Measurements from ENCODE around the gene RYR2. TPM values are rescaled to one million over a fixed set of nuclear protein-coding genes. Genes with fewer than 3 reads are reported as not detected.

The RYR2 gene
- total RNA-seq, 1 experiment from 2014 or later, result 3.4 TPM

DNA sequence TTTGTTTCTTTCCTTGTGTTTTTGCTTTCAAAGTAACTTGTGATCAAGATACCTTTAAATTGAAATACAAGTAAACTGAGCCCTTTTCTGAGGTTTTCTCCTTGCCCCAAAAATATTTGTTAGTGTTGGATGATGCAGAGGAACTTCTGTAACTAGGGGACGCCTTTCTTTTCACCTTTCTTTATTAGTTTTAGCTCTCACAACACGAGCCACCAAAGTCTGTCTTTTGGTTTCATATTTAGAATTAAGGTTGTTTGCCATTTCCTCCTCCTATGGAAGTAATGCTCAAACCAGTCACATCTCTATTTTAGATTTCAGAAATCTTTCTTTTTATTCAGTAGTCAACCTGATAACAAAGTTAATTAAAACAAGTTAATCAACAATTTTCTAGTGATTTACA lies 727.9 kb downstream of the RYR2 start:
- H2BK20ac ChIP-seq (ENCODE audit: low read depth, low read length, poor library complexity, severe bottlenecking), result no peak overlapping the region
- H2BK12ac ChIP-seq (ENCODE audit: insufficient read length, low read depth, low read length), result no peak overlapping the region
- no peak overlapping the region for H4K5ac ChIP-seq (ENCODE audit: insufficient read length, low read depth, low read length)
- WGBS (ENCODE audit: extremely low coverage, insufficient read length, low lambda C conversion rate), result no CpG with 5 or more reads among the region's 2 CpGs
- no peak overlapping the region for H2BK5ac ChIP-seq (ENCODE audit: insufficient read length, low read length)
- H3T11ph ChIP-seq (ENCODE audit: low read length), result no peak overlapping the region
- no peaks in the 10 kb centered on the region for H3K9me3 ChIP-seq (ENCODE audit: control insufficient read depth, low read depth, low read length)
- Mint-ChIP-seq H3K4me1 (peaks cover 0 to 4% of the 10 kb centered on the region in 2 experiments; a peak in 2 of 4 replicates), H3K36me3 (ENCODE audit: insufficient read depth in 1 of 3, low read depth in 3 of 3) (no peaks in the 10 kb centered on the region), H3K27ac (no peak overlapping the region; a peak in 1 of 7 replicates), H3K27me3 (ENCODE audit: low read depth) (no peaks in the 10 kb centered on the region), H3K4me3 (no peak overlapping the region), H3K9me3 (no peaks in the 10 kb centered on the region)
- H3K4me1 ChIP-seq (ENCODE audit: insufficient read depth, low read length), result no peaks in the 10 kb centered on the region
- TF ChIP-seq, protein P1, sequence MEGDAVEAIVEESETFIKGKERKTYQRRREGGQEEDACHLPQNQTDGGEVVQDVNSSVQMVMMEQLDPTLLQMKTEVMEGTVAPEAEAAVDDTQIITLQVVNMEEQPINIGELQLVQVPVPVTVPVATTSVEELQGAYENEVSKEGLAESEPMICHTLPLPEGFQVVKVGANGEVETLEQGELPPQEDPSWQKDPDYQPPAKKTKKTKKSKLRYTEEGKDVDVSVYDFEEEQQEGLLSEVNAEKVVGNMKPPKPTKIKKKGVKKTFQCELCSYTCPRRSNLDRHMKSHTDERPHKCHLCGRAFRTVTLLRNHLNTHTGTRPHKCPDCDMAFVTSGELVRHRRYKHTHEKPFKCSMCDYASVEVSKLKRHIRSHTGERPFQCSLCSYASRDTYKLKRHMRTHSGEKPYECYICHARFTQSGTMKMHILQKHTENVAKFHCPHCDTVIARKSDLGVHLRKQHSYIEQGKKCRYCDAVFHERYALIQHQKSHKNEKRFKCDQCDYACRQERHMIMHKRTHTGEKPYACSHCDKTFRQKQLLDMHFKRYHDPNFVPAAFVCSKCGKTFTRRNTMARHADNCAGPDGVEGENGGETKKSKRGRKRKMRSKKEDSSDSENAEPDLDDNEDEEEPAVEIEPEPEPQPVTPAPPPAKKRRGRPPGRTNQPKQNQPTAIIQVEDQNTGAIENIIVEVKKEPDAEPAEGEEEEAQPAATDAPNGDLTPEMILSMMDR (conservative IDR thresholded peaks at IDR 0.05), result no peak
- no peaks in the 10 kb centered on the region for H3K79me1 ChIP-seq (ENCODE audit: insufficient read depth, low read depth, low read length, poor library complexity, severe bottlenecking)
- no peak overlapping the region for H3K18ac ChIP-seq (ENCODE audit: insufficient read length, low read depth, low read length)
- no peak overlapping the region for H3K23ac ChIP-seq (ENCODE audit: insufficient read length, low read depth, low read length)
- H3K4ac ChIP-seq (ENCODE audit: low read depth, low read length), result no peak overlapping the region
- no peak for DNase-seq
- no peak overlapping the region for H4K91ac ChIP-seq (ENCODE audit: insufficient read length, low read depth, low read length)
- no peaks in the 10 kb centered on the region for H4K20me1 ChIP-seq (ENCODE audit: control insufficient read depth, insufficient read depth, insufficient read length)
- no peaks in the 10 kb centered on the region for H3K79me2 ChIP-seq (ENCODE audit: insufficient read depth, low read length)
- no peak overlapping the region for H2AFZ ChIP-seq (ENCODE audit: low read length)
- H3K4me2 ChIP-seq (ENCODE audit: insufficient read depth, insufficient read length, low read length), result no peak overlapping the region
- no peak overlapping the region for H2BK120ac ChIP-seq (ENCODE audit: low read depth, low read length, poor library complexity, severe bottlenecking)
- no peaks in the 10 kb centered on the region for H3K23me2 ChIP-seq (ENCODE audit: insufficient read length, low read depth, low read length, poor library complexity, severe bottlenecking)
- no peak overlapping the region for H4K8ac ChIP-seq (replicated peaks; ENCODE audit: insufficient read length, low read depth, low read length)
- H3K9ac ChIP-seq (ENCODE audit: extremely low read depth, insufficient read length, low read length), result no peak overlapping the region
- H3K27me3 ChIP-seq (ENCODE audit: insufficient read depth, low read length), result no peaks in the 10 kb centered on the region
- no peak overlapping the region for H2AK5ac ChIP-seq (ENCODE audit: insufficient read length, low read length)
- no peak overlapping the region for H3K56ac ChIP-seq (ENCODE audit: insufficient read length, low read depth, low read length)
- no peak overlapping the region for H3K27ac ChIP-seq (ENCODE audit: insufficient read length, low read depth, low read length)
- no peak overlapping the region for H3K14ac ChIP-seq (ENCODE audit: insufficient read depth, low read length)
- H2BK15ac ChIP-seq (ENCODE audit: low read depth, low read length), result no peak overlapping the region
